Heart left ventricle (tissue), 16 donors: ENCODE measurements around the gene PSEN1. TPM values are rescaled to one million over a fixed set of nuclear protein-coding genes. Genes with fewer than 3 reads are reported as not detected.

Experiments used
- ATAC-seq, 4 donors: fragments of 200-7000 bp; cut with Tn5 transposase; one replicate each; pipeline ENCODE4 v1.9.1; 2020 to 2022; ENCODE audit warnings: moderate library complexity in 4 of 4, mild to moderate bottlenecking in 3 of 4, moderate number of reproducible peaks in 1 of 4
- DNase-seq, 5 donors: peaks; one replicate each; pipeline ENCODE4 v3.0.0-alpha.2; 2020
- H3K27ac ChIP-seq, 12 donors: fragments of 200-600 bp; sonication (generic) in 4 of 12; one replicate each; pipeline versions ENCODE4 v1.5.0 to v1.8.0; 2016 to 2022; ENCODE audit warnings: mild to moderate bottlenecking in 2 of 12
- H3K27me3 ChIP-seq, 9 donors: fragments of 200-600 bp; sonication (generic) in 2 of 9; one replicate each; pipeline versions ENCODE4 v1.5.1 to v1.8.0; 2016 to 2022; ENCODE audit warnings: mild to moderate bottlenecking in 3 of 9
- H3K36me3 ChIP-seq, 9 donors: fragments of 200-600 bp; sonication (generic) in 2 of 9; one replicate each; pipeline versions ENCODE4 v1.5.0 to v1.8.0; 2018 to 2022; ENCODE audit warnings: mild to moderate bottlenecking in 2 of 9
- H3K4me1 ChIP-seq, 12 donors: fragments of 200-600 bp; sonication (generic) in 4 of 12; one replicate each; pipeline versions ENCODE4 v1.5.0 to v1.8.0; 2016 to 2022; ENCODE audit warnings: mild to moderate bottlenecking in 3 of 12
- H3K4me3 ChIP-seq, 12 donors: fragments of 200-600 bp; sonication (generic) in 4 of 12; one replicate each; pipeline versions ENCODE4 v1.5.0 to v1.8.0; 2017 to 2022; ENCODE audit warnings: mild to moderate bottlenecking in 9 of 12, moderate library complexity in 4 of 12
- H3K9me3 ChIP-seq, 12 donors: fragments of 200-600 bp; sonication (generic) in 4 of 12; one replicate each; pipeline versions ENCODE4 v1.5.0 to v1.8.0; 2016 to 2022; ENCODE audit warnings: mild to moderate bottlenecking in 1 of 12
- POLR2A ChIP-seq, 2 donors: fragments of 450-650 bp; IDR thresholded peaks; one replicate each; pipeline ENCODE4 v1.6.1; 2017; ENCODE audit warnings: antibody characterized with exemption in 2 of 2, mild to moderate bottlenecking in 2 of 2, moderate library complexity in 2 of 2
- WGBS, 4 donors: extraction: QIAGEN DNeasy Blood & Tissue Kit in 2 of 4; methylation state at CpG; one replicate each; pipeline versions ENCODE4 v1.1.5 to v1.1.7; 2013 to 2018; 5-methylcytosine and 5-hydroxymethylcytosine counted together
- intact Hi-C, 10 donors: fragments of 100-400 bp; cut with DNase I; formaldehyde crosslinking; loops; one replicate each; pipeline versions ENCODE4 v1.11.1 to v1.14.2; 2022
- polyA plus RNA-seq, 2 donors: library from polyadenylated mRNA; stranded (reverse); fragments of 200-250 nt; gene quantifications; one replicate each; pipeline ENCODE4 v1.2.3, GENCODE V29; 2013
- total RNA-seq, 9 donors: library from RNA; depleted of rRNA in 2 of 9; stranded (reverse); fragments of >200 nt in 2 of 9; fragmentation: NEBNext Ultra II Directional in 3 of 9; extraction: Animal tissue kit (Norgen Biotek cat#: 25700) in 3 of 9; gene quantifications; one replicate each; pipeline versions ENCODE4 v1.1.0 to v1.2.4, GENCODE V29; 2016 to 2023
- TF ChIP-seq, protein P1 (sequence below), 12 donors: fragments of 200-600 bp; sonication (generic) in 4 of 12; IDR thresholded peaks; one replicate each; pipeline versions ENCODE4 v1.5.0 to v1.8.0; 2018 to 2022; ENCODE audit warnings: antibody characterized with exemption in 12 of 12, mild to moderate bottlenecking in 5 of 12
- donor health status: ischemic (EF 13 %, LVEDD 7.1; RV severe dilation, severe dysfunction).
- donor health status: healthy with polysubstance abuse.
- donor health status: DM: no; HTN: yes; CAD: no.
- donor health status: DM: no; HTN: no; CAD: no.
- donor health status: ischemic (EF 25% LVEDD 6.9; RV normal size, moderate dysfunction).
- donor health status: ischemic (EF 25% LVEDD 5.7; RV mildly dilated, moderate dysfunction).
- donor health status: healthy.
- donor health status: DM: yes; HTN: yes; CAD: no.
- donor health status: ischemic (EF 35%, LVEDD 5.7; RV mildly dilated, moderate dysfunction).
- donor health status: nonischemic (EF 11% LVEDD 7.7; RV severe dilation, severe dysfunction).
- donor health status: DM: yes; HTN: yes; CAD: no.
- donor health status: PGD.
- donor health status: ischemic (EF 29% LVEDD 5.4; RV normal size, mild dysfunction).
- donor health status: nonischemic (EF 23%, LVEDD 6.1; RV moderate dilation, normal function).

PSEN1 gene
- total and polyA plus RNA-seq, 11 donors: 11.6 to 44.1 (median 22.4) TPM

DNA sequence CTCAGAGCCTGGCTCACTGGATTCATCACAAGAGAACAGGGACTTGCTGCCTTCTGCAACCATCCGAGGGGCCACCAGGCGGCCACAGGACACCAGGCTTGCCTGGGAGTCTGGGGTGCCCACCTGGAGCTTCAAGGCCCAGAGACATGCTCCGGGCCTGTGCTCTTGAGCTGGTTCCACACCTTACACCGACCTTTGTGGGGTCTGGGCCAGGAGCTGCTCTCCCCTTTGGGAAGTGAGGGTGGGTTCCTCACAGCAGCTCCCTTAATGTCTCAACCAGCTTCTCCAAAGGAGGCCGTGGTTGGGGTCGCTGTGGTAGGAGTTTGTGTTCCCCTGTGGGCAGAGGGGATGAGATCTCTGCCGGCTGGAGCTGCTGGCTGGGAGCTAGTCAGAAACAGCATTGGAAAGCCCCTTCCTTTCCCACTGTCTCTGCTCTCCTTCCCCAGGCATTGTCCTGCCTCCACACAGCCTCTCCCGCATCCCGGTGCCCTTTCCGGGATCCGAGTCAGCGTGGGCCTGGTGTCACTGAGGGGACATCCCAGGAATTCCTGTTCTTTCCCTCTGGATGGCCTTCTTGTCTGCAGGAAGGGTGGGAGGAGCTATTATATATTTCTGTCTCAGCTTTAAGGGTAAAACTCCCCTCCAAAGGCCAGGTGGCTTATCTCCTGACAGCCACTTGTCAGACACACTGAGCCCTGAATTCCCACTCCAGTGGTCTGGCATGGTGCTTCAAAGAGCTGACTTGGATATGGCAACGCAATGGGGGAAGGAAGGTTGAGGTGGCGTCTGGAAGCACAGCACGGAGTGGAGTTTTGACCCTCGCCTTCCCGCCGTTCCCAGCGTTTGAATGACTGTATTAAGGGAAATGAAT lies 95.9 kb downstream of the PSEN1 start:
- Histone ChIP-seq H3K27me3 (peaks cover 0 to 34% (median 6%) of the 10 kb centered on the region in 9 donors), H3K9me3 (no peaks in the 10 kb centered on the region), H3K27ac (peak overlapping the region in 1 of 12 donors; percentile 46), H3K36me3 (peaks cover 0 to 9% (median 0%) of the 10 kb centered on the region in 9 donors), H3K4me1 (peaks cover 0 to 46% (median 17%) of the 10 kb centered on the region in 12 donors), H3K4me3 (no peak overlapping the region)
- intact Hi-C loops: no loop called here
- 38 to 54% (median 48%) methylated on average over 15 to 19 of the region's 19 CpGs for WGBS, 4 donors
- no peak for ATAC-seq
- DNase-seq: no peak
- TF ChIP-seq POLR2A (IDR thresholded peaks at IDR 0.05): no peak
- TF ChIP-seq, protein P1, sequence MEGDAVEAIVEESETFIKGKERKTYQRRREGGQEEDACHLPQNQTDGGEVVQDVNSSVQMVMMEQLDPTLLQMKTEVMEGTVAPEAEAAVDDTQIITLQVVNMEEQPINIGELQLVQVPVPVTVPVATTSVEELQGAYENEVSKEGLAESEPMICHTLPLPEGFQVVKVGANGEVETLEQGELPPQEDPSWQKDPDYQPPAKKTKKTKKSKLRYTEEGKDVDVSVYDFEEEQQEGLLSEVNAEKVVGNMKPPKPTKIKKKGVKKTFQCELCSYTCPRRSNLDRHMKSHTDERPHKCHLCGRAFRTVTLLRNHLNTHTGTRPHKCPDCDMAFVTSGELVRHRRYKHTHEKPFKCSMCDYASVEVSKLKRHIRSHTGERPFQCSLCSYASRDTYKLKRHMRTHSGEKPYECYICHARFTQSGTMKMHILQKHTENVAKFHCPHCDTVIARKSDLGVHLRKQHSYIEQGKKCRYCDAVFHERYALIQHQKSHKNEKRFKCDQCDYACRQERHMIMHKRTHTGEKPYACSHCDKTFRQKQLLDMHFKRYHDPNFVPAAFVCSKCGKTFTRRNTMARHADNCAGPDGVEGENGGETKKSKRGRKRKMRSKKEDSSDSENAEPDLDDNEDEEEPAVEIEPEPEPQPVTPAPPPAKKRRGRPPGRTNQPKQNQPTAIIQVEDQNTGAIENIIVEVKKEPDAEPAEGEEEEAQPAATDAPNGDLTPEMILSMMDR (IDR thresholded peaks at IDR 0.05): peak in 1 of 12 donors; percentile 7

DNA sequence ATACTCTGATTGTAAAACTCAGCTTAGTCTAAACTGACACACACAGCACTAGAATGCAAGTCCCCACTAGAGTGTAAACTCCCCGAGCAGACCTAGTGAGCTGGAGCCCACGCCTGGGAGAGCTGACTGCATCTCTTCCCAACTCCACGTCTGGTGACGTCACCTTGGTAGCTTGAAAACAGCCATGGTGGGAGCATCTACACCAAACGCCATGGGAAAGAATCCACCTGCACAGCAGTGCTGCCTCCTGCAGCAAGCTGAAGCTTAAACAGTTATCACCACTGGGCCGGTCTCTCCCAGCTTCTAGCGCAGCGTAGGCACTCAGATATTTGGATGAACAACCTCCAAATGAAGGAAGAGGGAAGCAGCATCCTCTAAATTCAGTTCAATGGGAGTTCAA lies 96.7 kb downstream of the PSEN1 start:
- 80 to 90% (median 82%) methylated on average over 8 of the region's 8 CpGs for WGBS, 4 donors
- no peak overlapping the region for H3K27ac ChIP-seq
- intact Hi-C loops: no loop called here
- H3K4me1 ChIP-seq: peaks cover 0 to 49% (median 20%) of the 10 kb centered on the region in 12 donors
- no peak for TF ChIP-seq POLR2A (IDR thresholded peaks at IDR 0.05)
- TF ChIP-seq, protein P1 (IDR thresholded peaks at IDR 0.05): no peak
- H3K27me3 ChIP-seq: peaks cover 6 to 42% (median 14%) of the 10 kb centered on the region in 9 donors
- no peak overlapping the region for H3K4me3 ChIP-seq
- ATAC-seq (no peak), DNase-seq (no peak)
- H3K36me3 ChIP-seq: peaks cover 0 to 9% (median 0%) of the 10 kb centered on the region in 9 donors
- H3K9me3 ChIP-seq: no peaks in the 10 kb centered on the region

DNA sequence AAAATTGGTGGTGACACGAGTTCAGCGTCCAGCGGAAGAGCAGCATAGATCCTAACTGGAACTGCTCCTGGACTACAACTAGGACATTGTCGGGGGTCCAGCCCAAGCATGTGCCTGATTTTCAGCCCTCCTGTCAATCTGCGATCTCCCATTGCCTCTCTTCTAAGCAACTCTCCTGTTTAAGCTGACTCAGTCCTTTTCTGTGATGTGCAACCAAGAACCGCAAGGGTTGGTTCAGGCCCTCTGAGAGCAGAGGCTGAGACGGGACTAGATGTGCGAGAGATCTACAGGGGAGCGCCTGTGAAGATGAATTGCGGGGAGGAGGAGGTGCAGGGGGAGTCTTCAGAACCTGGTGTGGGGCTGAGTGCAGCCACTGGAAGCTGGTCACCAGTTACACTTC lies 97.3 kb downstream of the PSEN1 start:
- peaks cover 0 to 49% (median 20%) of the 10 kb centered on the region in 12 donors for H3K4me1 ChIP-seq
- intact Hi-C loops: no loop called here
- no peak overlapping the region for H3K27ac ChIP-seq
- peaks cover 12 to 48% (median 19%) of the 10 kb centered on the region in 9 donors for H3K27me3 ChIP-seq
- TF ChIP-seq POLR2A (IDR thresholded peaks at IDR 0.05): no peak
- TF ChIP-seq, protein P1 (IDR thresholded peaks at IDR 0.05): no peak
- 94 to 95% (median 95%) methylated on average over 10 of the region's 10 CpGs for WGBS, 4 donors
- H3K9me3 ChIP-seq: no peaks in the 10 kb centered on the region
- no peak overlapping the region for H3K4me3 ChIP-seq
- DNase-seq (no peak), ATAC-seq (no peak)
- peaks cover 0 to 6% (median 0%) of the 10 kb centered on the region in 9 donors for H3K36me3 ChIP-seq

DNA sequence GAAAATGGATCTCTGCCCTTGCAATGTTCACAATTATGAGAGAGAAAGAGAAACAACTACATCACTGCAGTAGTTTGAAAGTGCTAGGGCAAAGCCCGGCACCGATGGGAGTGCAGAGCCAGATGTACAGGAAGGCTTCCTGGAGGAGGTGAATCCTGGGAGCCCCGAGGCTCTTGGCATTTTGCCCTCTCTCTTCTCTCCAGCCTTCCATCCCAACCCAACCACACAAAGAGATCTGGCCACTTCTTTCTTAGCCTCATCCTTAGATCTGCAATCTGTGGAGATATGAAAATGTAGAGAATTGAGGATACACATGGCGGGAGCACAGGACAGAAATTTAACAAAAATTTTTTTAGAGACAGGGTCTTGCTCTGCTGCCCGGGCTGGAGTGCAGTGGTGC lies 97.7 kb downstream of the PSEN1 start:
- intact Hi-C loops: no loop called here
- no peak overlapping the region for H3K4me3 ChIP-seq
- H3K4me1 ChIP-seq: peaks cover 1 to 49% (median 19%) of the 10 kb centered on the region in 12 donors
- TF ChIP-seq, protein P1 (IDR thresholded peaks at IDR 0.05): no peak
- no peak for TF ChIP-seq POLR2A (IDR thresholded peaks at IDR 0.05)
- no peak for DNase-seq
- H3K36me3 ChIP-seq: peaks cover 0 to 1% (median 0%) of the 10 kb centered on the region in 9 donors
- H3K27me3 ChIP-seq: peaks cover 14 to 52% (median 24%) of the 10 kb centered on the region in 9 donors
- ATAC-seq: no peak
- no peak overlapping the region for H3K27ac ChIP-seq
- H3K9me3 ChIP-seq: no peaks in the 10 kb centered on the region
- 79 to 87% (median 84%) methylated on average over 5 of the region's 5 CpGs for WGBS, 4 donors
